Stimulated activated CD4-positive, alpha-beta T cell treated with anti-CD3 and anti-CD28 coated beads, Interleukin-12 subunit alpha, Interleukin-12 subunit beta, amount 100 ng/mL, for 48 hours (primary cell): ENCODE results near the gene ETV5.

ENCODE experiments used
- DNase-seq, 3 donors: peaks; one replicate each; pipeline ENCODE4 v3.0.0-alpha.2; 2020; ENCODE audit warnings: low read depth in 2 of 3, low spot score in 1 of 3

The ETV5 gene

GRCh38 chr3:186108941-186109865, at the start of gene ETV5:
Gene ETV5 (minus strand): TSS chr3:186109089. CDS start chr3:186105868, 3,221 bp downstream.
- DNase-seq: peak; percentile 78 to 94 (median 90)

- no peak for DNase-seq
These were observed 45.8 kb upstream of the ETV5 start for GRCh38 chr3:186154641-186155040.

- DNase-seq: no peak
These were observed 44.0 kb upstream of the ETV5 start for GRCh38 chr3:186152889-186153292.

DNA sequence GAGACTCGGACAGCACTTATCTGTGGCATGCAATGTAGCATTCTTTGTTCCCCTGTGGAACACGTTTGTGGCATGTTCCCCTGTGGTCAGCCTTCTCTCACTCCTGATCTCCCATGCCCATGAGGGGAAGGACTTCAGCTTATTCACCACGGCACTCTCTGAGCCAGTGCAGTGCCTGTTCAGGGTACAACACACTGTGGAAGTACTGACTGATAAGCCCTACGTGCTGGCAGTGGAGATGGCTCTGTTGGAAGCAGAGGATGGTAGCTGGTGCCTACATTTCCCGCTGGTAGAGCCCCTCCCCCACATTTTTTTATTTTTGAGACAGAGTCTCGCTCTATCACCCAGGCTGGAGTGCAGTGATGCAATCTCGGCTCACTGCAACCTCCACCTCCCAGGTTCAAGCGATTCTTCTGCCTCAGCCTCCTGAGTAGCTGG, 43.5 kb upstream of the ETV5 start:
- DNase-seq: no peak

GRCh38 chr3:186151077-186151971, 42.4 kb upstream of the ETV5 start:
- no peak for DNase-seq

DNA sequence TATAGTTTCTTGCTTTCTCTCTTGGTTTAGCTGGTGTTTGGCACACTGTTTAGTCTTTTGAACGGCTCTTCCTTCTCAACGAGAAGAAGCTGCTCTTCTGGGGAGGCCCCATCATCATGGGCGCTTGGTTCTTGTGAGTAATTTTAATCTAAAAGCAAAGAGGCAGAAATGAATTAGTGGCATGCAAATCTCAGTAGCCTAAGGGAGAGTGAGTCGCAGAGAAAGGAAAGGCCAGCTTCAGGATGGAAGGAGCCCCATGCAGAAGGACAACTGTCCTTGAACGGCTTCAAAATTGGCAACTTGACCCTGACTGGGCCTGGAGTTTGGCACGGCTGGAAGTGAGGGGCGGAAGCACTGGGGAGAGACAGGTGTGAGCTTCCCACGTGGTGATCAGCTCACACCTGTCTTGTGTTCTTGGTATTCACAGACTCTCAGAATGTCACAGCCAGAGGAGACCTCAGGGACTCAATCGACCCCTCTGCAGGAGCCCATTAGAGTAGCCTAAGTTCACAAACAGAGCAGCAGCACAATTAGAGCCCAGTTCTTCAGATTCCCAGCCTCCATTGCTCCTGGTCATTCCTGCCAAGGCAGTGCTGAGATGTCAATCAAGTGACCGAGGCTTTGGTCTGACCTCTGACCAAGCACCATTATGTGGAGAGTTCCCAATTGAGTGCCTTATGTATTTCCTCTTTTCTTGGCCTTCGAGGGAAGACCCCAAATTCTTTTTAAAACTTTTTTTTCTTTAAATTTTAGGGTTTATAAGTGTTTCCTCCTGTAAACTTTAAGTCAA, 41.3 kb upstream of the ETV5 start:
- no peak for DNase-seq

DNA sequence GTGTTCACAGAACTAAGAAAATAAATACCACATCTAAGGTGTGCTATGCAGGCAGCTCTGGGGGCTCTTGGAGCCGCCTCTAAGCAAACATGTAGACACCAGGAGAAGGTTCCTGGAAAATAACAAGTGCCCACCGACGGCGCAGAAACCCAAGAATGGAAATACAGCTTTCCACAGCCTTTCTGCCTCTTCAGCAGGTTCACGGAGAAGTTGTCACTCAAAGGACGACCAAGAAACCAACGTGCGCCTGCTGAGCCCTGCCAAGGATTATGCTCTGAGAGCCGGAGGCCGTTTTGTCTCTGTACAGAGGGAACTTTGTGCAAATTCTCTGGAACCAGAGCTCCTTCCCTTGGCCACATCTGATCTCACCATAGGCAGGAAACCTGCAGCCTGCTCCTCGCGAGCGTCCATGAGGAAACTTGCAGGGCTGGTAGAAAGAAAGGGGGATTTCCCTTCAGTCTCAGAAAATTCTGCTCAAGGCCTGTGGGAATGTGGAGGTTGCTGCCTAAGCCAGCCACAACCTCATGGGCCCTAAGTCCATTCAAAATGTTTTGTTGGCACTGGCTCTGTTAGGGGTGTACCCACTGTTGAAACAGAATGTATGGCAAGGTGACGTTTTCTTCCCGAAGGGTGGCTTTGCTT, 40.6 kb upstream of the ETV5 start:
- DNase-seq: no peak

DNA sequence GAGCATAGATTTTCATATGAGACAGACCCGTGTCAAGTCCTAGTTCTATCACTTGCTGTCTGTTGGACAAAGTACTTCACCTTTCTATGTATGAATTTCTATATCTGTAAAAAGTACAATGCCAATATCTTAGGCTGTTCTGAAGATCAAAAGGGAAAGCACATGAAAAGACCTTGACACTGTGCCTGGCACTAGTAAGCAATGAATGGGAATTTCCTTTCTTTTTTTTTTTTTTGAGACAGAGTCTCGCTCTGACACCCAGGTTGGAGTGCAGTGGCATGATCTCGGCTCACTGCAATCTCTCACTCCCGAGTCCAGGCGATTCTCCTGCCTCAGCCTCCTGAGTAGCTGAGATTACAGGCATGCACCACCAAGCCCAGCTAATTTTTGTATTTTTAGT, 35.4 kb upstream of the ETV5 start:
- no peak for DNase-seq

DNA sequence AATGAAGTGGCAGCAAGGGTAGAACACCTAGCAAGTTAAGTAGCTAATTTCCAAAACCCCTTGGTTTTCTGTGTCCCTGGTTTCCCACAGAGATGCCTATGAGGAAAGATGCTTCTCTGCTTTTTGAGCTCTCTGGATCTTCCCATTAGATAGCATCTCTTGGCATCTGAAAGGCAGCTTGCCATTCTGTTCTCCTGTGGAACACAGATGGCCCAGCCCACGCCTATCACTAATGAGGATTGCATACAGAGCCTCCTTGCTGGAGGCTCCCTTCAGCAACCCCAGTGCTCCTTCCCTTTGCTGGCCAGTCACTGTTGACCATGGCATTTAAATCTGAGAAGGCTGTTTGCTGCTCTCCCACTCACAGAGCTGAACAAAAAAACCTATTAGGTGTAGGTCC, 34.4 kb upstream of the ETV5 start:
- DNase-seq: no peak

DNA sequence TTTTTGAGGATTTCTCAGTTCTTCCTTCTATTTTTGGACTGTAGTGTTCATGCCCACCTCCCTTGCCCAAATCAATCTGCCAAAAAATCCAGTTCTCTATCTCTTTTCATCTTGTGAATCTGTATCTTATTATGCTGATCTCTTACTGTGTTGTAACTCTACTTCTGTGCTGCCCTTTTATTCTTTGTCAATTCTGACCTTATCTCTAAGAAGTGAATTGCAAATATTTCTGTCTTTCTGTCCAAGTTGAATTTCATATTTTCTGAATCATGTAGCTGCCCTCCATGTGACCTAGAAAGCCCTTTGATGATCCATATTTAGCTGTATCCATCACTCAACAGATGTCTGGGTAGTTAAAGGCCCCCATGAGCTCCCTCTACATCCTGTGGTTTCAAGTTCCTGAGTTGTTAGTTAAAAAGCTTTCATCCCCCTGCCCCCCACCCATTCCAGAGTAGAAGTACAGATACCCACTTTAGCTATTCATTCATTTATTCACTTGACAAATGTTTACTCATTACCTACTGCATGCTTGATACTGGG, 33.6 kb upstream of the ETV5 start:
- no peak for DNase-seq

- DNase-seq: no peak
These were observed 32.9 kb upstream of the ETV5 start for GRCh38 chr3:186141790-186142189.

DNA sequence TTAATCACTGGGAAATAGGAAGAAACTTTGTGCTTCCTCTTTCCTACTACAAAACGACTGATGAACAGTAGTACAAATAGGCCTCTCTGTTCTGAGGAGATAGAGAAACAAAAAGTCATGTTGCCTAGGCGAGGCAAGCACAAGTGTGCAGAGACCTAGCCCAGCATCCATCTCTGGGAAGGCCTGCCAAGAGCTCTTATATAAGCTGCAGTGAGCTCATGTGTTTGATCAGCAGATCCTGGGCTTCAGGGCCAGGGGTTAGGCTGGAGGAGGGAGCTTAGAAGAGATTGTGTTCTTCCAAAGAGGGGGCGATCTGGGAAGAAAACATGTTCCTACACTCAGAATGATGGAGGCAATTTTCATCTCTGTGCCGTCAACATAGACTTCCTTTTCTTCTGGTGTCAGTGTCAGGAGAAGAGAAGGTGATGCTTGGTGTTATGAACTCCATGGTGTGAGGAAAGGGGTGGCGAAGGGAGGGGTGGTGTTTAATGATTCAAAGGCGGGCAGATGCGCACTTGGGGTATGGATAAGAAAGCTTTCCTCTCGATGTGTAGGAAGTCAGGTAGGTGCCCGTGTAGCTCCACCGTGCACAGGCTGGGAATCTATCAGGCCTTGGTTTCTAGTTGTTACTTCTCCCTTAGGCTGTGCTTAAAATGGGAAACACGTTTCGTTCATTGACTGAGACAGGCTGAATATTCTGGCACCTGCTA, 29.5 kb upstream of the ETV5 start:
- DNase-seq: no peak

GRCh38 chr3:186137051-186137685, 28.3 kb upstream of the ETV5 start:
- DNase-seq: no peak

DNA sequence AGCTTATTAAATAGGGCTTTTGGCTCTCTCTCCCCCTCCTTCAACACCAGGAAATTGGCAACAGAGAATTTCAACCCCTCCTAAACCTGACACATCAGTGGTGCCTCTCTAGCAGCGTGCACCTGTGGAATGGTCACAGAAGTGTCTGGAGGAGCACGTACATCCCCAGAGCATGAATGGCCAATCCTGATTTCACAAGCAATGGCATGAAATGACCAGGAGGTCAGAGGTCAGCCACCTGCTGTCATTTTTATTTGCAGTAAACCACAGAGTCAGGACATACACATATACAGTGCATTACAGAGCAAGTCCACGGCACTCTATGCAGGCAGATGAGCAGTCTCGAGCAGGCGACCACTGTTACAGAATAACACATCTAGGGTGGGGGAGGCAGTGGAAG, 25.1 kb upstream of the ETV5 start:
- DNase-seq: no peak

- DNase-seq: no peak
These were observed 23.6 kb upstream of the ETV5 start for GRCh38 chr3:186132487-186132886.

DNA sequence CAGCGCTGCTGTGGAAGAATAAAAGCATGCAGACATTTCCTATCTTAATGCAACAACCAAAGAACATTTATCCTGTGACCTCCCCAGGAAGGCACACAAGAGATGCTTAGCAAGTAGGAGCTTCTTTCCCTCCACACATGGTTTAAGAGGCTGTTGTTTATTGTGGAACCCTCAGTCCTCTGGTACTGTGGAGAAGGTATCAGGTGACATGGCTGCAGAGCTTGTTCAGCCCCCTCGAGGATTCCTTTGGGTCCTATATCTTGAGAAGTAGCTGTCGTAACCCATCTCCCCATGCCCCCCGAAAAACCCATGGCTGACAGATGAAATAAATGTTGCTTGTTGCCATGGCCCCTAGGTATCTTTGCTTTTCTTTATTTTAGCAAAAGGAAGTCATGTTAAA, 20.3 kb upstream of the ETV5 start:
- no peak for DNase-seq

DNA sequence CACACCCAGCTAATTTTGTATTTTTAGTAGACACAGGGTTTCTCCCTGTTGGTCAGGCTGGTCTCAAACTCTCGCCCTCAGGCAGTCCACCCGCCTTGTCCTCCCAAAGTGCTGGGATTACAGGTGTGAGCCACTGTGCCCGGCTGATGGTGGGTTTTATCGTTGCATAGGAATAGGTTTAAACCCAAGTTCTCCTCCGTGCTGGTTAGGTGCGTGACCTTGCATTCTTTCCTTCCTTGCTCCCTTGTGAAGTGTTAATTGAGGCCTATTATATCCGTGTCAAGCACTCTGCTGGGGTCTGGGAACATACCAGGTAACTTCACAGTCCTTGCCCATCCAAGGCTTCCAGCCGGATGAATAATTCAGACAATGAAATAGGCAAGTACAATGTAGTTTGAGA, 19.3 kb upstream of the ETV5 start:
- no peak for DNase-seq

GRCh38 chr3:186127463-186127862, 18.6 kb upstream of the ETV5 start:
- no peak for DNase-seq

- no peak for DNase-seq
These were observed 16.2 kb upstream of the ETV5 start for GRCh38 chr3:186125118-186125517.
